Endothelial cell of umbilical vein (primary cell): ENCODE measurements around the gene DNAH3. TPM values are rescaled to one million over a fixed set of nuclear protein-coding genes. Genes with fewer than 3 reads are reported as not detected.

Experiments used
- BruUV-seq: library from RNA; stranded (reverse); fragments of 400-500 nt; replicated peaks from 2 replicates; lab custom pipeline; 2021; lab: Mats Ljungman, UMichigan
- CTCF ChIA-PET: fragments of 300-600, 350-600 bp; sonication (Branson Sonifier 250); formaldehyde crosslinking; loops from one replicate; lab custom pipeline; 2021; ENCODE audit warnings: antibody characterized with exemption, inconsistent platforms; lab: Charles Lee
- POLR2A ChIA-PET: fragments of 300-600, 350-600 bp; sonication (Branson Sonifier 250); formaldehyde crosslinking; loops from one replicate; lab custom pipeline; 2021; ENCODE audit warnings: antibody characterized with exemption, inconsistent platforms; lab: Charles Lee
- DNase-seq: peaks from one replicate; pipeline ENCODE4 v3.0.0-alpha.2; 2011; ENCODE audit warnings: low read depth, low spot score
- FAIRE-seq: peaks from 2 replicates; lab custom pipeline; 2011; peaks lifted over from hg19 to GRCh38; lab: Jason Lieb, UNC
- H2AFZ ChIP-seq: 2 replicates; pipeline ENCODE4 v1.6.0; 2012; ENCODE audit warnings: low read depth, low read length, control low read depth, inconsistent platforms
- H3K27ac ChIP-seq: 2 replicates; pipeline ENCODE4 v1.5.1; 2011; ENCODE audit warnings: low read depth, mild to moderate bottlenecking, control low read depth, low read length, moderate library complexity; ENCODE audit not compliant: insufficient read depth
- H3K27me3 ChIP-seq, 2 experiments: 2 replicates each; pipeline versions ENCODE4 v1.6.0 to v1.6.1; 2011; ENCODE audit warnings: low read length in 2 of 2, mixed read lengths in 1 of 2; ENCODE audit not compliant: control insufficient read depth in 2 of 2, insufficient read depth in 2 of 2
- H3K36me3 ChIP-seq, 2 experiments: 2 replicates in 1 of 2; 3 replicates in 1 of 2; pipeline ENCODE4 v1.5.1; 2011; ENCODE audit warnings: low read length in 2 of 2, mild to moderate bottlenecking in 1 of 2, moderate library complexity in 1 of 2; ENCODE audit not compliant: control insufficient read depth in 2 of 2, insufficient read depth in 2 of 2; ENCODE audit errors: extremely low read depth in 1 of 2
- H3K4me1 ChIP-seq: 3 replicates; pipeline ENCODE4 v1.5.1; 2011; ENCODE audit warnings: mild to moderate bottlenecking, low read length; ENCODE audit not compliant: control insufficient read depth, insufficient read depth; ENCODE audit errors: extremely low read depth
- H3K4me2 ChIP-seq: 2 replicates; pipeline ENCODE4 v1.6.1; 2011; ENCODE audit warnings: low read length, control low read depth, mixed read lengths; ENCODE audit not compliant: insufficient read depth
- H3K4me3 ChIP-seq, 3 experiments: fragments of 200-600 bp in 1 of 3; sonication (generic), shearing (Covaris generic) in 1 of 3; replicated peaks in 1 of 3; 2 replicates each; pipeline ENCODE4 v1.5.1; 2011 to 2016; ENCODE audit warnings: control low read depth in 3 of 3, low read length in 3 of 3, mild to moderate bottlenecking in 2 of 3, inconsistent platforms in 1 of 3, low read depth in 1 of 3, moderate library complexity in 1 of 3; ENCODE audit not compliant: insufficient read depth in 1 of 3
- H3K79me2 ChIP-seq: 2 replicates; pipeline ENCODE4 v1.6.0; 2012; ENCODE audit warnings: low read length, inconsistent platforms; ENCODE audit not compliant: control insufficient read depth, insufficient read depth
- H3K9ac ChIP-seq: replicated peaks from 2 replicates; pipeline ENCODE3; 2011; ENCODE audit warnings: low read length, control low read depth; ENCODE audit not compliant: insufficient read depth; ENCODE audit errors: extremely low read depth
- H3K9me1 ChIP-seq: replicated peaks from 3 replicates; pipeline ENCODE4 v1.6.0; 2011; ENCODE audit warnings: mild to moderate bottlenecking, low read length; ENCODE audit not compliant: control insufficient read depth, insufficient read depth; ENCODE audit errors: extremely low read depth
- H3K9me3 ChIP-seq: replicated peaks from 2 replicates; pipeline ENCODE4 v1.5.1; 2012; ENCODE audit warnings: low read length, inconsistent platforms; ENCODE audit not compliant: control insufficient read depth, insufficient read depth
- H4K20me1 ChIP-seq: replicated peaks from 2 replicates; pipeline ENCODE3; 2011; ENCODE audit warnings: mild to moderate bottlenecking, low read length; ENCODE audit not compliant: control insufficient read depth, insufficient read depth; ENCODE audit errors: extremely low read depth
- EZH2 ChIP-seq: IDR thresholded peaks from 2 replicates; pipeline ENCODE4 v1.6.1; 2012; ENCODE audit warnings: borderline replicate concordance, low read depth, mild to moderate bottlenecking, moderate library complexity, low read length, inconsistent platforms; ENCODE audit not compliant: severe bottlenecking
- FOS ChIP-seq: IDR thresholded peaks from 2 replicates; pipeline ENCODE4 v1.6.1; 2011; ENCODE audit warnings: mild to moderate bottlenecking, low read length, moderate library complexity, borderline replicate concordance; ENCODE audit not compliant: insufficient read depth
- GATA2 ChIP-seq: IDR thresholded peaks from 2 replicates; pipeline ENCODE4 v1.7.0; 2011; ENCODE audit warnings: low read depth, mild to moderate bottlenecking, moderate library complexity, mixed read lengths, low read length; ENCODE audit not compliant: insufficient read length, insufficient read depth
- JUN ChIP-seq: IDR thresholded peaks from 2 replicates; pipeline ENCODE4 v1.6.1; 2011; ENCODE audit warnings: borderline replicate concordance, low read depth; ENCODE audit not compliant: insufficient read length, insufficient read depth
- MYC ChIP-seq: IDR thresholded peaks from one replicate; pipeline ENCODE4 v1.6.1; 2011; ENCODE audit warnings: mild to moderate bottlenecking, low read depth, low read length
- POLR2A ChIP-seq: IDR thresholded peaks from 2 replicates; pipeline ENCODE4 v1.6.1; 2012; ENCODE audit warnings: low read depth, mild to moderate bottlenecking, control low read depth, low read length
- POLR2AphosphoS5 ChIP-seq: IDR thresholded peaks from 2 replicates; pipeline ENCODE4 v1.6.1; 2012; ENCODE audit warnings: low read depth, mild to moderate bottlenecking, control low read depth, low read length, moderate library complexity; ENCODE audit not compliant: insufficient read depth
- dilution Hi-C: fragments of 300-500 bp; cut with MboI; formaldehyde crosslinking; loops from one replicate; pipeline ENCODE4 v1.15.0; 2019; ENCODE audit warnings: low sequenced_read_pairs; ENCODE audit not compliant: extremely low pct_ligation_motif_present
- intact Hi-C: fragments of 100-400 bp; cut with micrococcal nuclease; formaldehyde crosslinking; loops from one replicate; pipeline ENCODE4 v1.10.0; 2022
- polyA plus RNA-seq, 4 experiments: library from polyadenylated mRNA; depleted of rRNA in 3 of 4; stranded (reverse) in 3 of 4; unstranded in 1 of 4; fragments of >200 nt; gene quantifications; 2 replicates each; pipeline versions ENCODE4 v1.2.1 to v1.2.3, GENCODE V29; 2011 to 2012; ENCODE audit warnings: missing spikeins in 1 of 4
- total RNA-seq: library from RNA; stranded (reverse); gene quantifications from 2 replicates; pipeline ENCODE4 v1.2.3, GENCODE V29; 2021
- TF ChIP-seq, protein P1 (sequence below), 2 donors: IDR thresholded peaks; 1 replicate in 1 of 2; 2 replicates in 1 of 2; pipeline ENCODE4 v1.5.1; 2011; ENCODE audit warnings: low read length in 2 of 2, mild to moderate bottlenecking in 2 of 2, moderate library complexity in 2 of 2, control low read depth in 1 of 2, inconsistent platforms in 1 of 2, low read depth in 1 of 2; ENCODE audit not compliant: insufficient read depth in 1 of 2; ENCODE audit errors: extremely low read depth in 1 of 2
- TF ChIP-seq, protein P2 (sequence below): IDR thresholded peaks from 2 replicates; pipeline ENCODE4 v1.6.1; 2011; ENCODE audit not compliant: insufficient read depth, insufficient read length

Gene DNAH3
- total and polyA plus RNA-seq, 2 donors (not counting 3 experiments of a cell fraction or from before 2014, with no cell fraction given) = not detected

DNA sequence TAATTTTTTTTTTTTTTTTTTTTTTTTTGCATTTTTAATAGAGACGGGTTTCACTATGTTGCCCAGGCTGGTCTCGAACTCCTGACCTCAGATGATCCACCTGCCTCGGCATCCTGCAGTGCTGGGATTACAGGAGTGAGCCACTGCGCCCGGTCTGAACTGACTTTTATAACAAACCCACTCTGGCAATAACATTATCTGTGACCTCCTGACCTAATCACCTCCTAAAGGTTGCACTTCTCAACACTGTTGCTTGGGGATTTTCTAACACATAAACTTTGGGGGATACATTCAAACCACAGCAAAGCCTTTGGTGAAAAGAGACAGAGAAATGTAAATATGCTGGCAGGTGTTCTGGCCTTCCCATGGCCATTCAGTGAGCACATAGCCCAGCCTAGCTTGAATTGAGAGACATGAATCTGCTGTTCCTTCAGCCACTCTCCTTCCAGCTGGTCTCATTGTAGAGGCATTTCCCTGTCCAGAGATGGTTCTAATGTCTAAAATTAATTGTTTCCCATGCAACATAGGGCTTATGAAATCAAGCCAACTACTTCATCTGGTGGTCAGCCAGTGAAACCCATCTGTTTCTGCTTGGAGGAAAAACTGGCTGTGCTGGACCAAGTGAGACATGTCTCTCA, 221.8 kb downstream of the DNAH3 start:
- Histone ChIP-seq H3K4me3 (no peak overlapping the region), H3K36me3 (no peaks in the 10 kb centered on the region), H3K9ac (no peak overlapping the region), H3K4me2 (no peak overlapping the region), H3K9me1 (no peaks in the 10 kb centered on the region), H3K4me1 (no peaks in the 10 kb centered on the region), H3K27me3 (no peaks in the 10 kb centered on the region), H3K27ac (no peak overlapping the region), H3K79me2 (no peaks in the 10 kb centered on the region), H3K9me3 (no peaks in the 10 kb centered on the region), H4K20me1 (no peaks in the 10 kb centered on the region), H2AFZ (no peak overlapping the region)
- ChIA-PET POLR2A (no interaction called here), CTCF (interaction anchor here (2.8 kb wide), 1 partner anchor 78 kb away, joined by 8 read pairs; no protein-coding TSS in a partner anchor)
- no peak for DNase-seq
- dilution Hi-C loops = no loop called here
- no peak for FAIRE-seq
- TF ChIP-seq JUN = no peak
- intact Hi-C loops = no loop called here
- BruUV-seq = no TSS peak

DNA sequence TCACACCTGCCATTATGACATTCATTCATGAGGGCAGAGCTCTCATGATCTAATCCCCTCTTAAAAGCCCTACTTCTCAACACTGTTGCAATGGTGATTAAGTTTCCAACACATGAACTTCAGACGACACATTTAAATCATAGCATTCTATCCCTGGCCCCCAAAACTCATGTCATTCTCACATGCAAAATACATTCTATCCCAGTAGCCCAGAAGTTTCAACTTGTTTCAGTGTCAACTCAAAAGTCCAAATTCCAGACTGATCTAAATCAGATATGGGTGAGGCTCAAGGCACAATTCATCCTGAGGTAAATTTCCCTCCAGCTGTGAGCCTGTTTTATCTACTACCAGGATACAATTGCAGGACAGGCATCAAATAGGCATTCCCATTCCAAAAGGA, 224.9 kb downstream of the DNAH3 start:
- CTCF ChIA-PET = no interaction called here
- intact Hi-C loops = no loop called here
- H3K27me3 ChIP-seq = no peaks in the 10 kb centered on the region
- BruUV-seq = no TSS peak
- no peak for DNase-seq
- H3K9ac ChIP-seq = no peak overlapping the region
- POLR2A ChIA-PET = no interaction called here
- H3K36me3 ChIP-seq = peaks cover 0 to 6% of the 10 kb centered on the region in 2 experiments
- no peaks in the 10 kb centered on the region for H3K9me1 ChIP-seq
- H3K4me1 ChIP-seq = no peaks in the 10 kb centered on the region
- no peaks in the 10 kb centered on the region for H3K9me3 ChIP-seq
- no peak overlapping the region for H2AFZ ChIP-seq
- FAIRE-seq = no peak
- no peaks in the 10 kb centered on the region for H4K20me1 ChIP-seq
- H3K4me3 ChIP-seq = no peak overlapping the region
- H3K79me2 ChIP-seq = no peaks in the 10 kb centered on the region
- TF ChIP-seq, protein P1, sequence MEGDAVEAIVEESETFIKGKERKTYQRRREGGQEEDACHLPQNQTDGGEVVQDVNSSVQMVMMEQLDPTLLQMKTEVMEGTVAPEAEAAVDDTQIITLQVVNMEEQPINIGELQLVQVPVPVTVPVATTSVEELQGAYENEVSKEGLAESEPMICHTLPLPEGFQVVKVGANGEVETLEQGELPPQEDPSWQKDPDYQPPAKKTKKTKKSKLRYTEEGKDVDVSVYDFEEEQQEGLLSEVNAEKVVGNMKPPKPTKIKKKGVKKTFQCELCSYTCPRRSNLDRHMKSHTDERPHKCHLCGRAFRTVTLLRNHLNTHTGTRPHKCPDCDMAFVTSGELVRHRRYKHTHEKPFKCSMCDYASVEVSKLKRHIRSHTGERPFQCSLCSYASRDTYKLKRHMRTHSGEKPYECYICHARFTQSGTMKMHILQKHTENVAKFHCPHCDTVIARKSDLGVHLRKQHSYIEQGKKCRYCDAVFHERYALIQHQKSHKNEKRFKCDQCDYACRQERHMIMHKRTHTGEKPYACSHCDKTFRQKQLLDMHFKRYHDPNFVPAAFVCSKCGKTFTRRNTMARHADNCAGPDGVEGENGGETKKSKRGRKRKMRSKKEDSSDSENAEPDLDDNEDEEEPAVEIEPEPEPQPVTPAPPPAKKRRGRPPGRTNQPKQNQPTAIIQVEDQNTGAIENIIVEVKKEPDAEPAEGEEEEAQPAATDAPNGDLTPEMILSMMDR (IDR thresholded peaks at IDR 0.05; ENCODE audit: extremely low read depth in 1 of 2, insufficient read depth in 1 of 2, low read depth in 1 of 2, low read length in 2 of 2) = no peak
- TF ChIP-seq GATA2 = no peak
- TF ChIP-seq POLR2A = no peak
- TF ChIP-seq, protein P2, sequence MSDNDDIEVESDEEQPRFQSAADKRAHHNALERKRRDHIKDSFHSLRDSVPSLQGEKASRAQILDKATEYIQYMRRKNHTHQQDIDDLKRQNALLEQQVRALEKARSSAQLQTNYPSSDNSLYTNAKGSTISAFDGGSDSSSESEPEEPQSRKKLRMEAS = no peak
- no peak for TF ChIP-seq EZH2
- TF ChIP-seq FOS = no peak
- TF ChIP-seq POLR2AphosphoS5 = no peak
- no peak for TF ChIP-seq MYC
- no peak for TF ChIP-seq JUN
- H3K4me2 ChIP-seq = no peak overlapping the region
- dilution Hi-C loops = no loop called here
- no peak overlapping the region for H3K27ac ChIP-seq
